GM23338 (cell line): ENCODE data around the gene SMOC2. TPM values are rescaled to one million over a fixed set of nuclear protein-coding genes. Genes with fewer than 3 reads are reported as not detected.

ENCODE experiments used
- ATAC-seq: fragments of 200-7000 bp; cut with Tn5 transposase; 3 replicates; pipeline ENCODE4 v1.9.1; 2020
- DNase-seq: peaks from one replicate; pipeline ENCODE4 v3.0.0-alpha.2; 2015; ENCODE audit warnings: low spot score
- H2AFZ ChIP-seq: fragments of 200-600 bp; sonication (generic); 2 replicates; pipeline ENCODE4 v1.8.0; 2016; ENCODE audit warnings: antibody characterized with exemption, mild to moderate bottlenecking, moderate library complexity
- H3F3A ChIP-seq: fragments of 200-600 bp; sonication (generic); replicated peaks from 2 replicates; pipeline ENCODE4 v1.8.0; 2017; ENCODE audit warnings: antibody characterized with exemption, mixed run types, low read depth
- H3K27ac ChIP-seq: fragments of 200-600 bp; sonication (generic); 2 replicates; pipeline ENCODE4 v1.6.1; 2016; ENCODE audit warnings: low read depth
- H3K27me3 ChIP-seq: fragments of 200-600 bp; sonication (generic); 2 replicates; pipeline ENCODE4 v1.8.0; 2016; ENCODE audit warnings: mild to moderate bottlenecking, mixed run types, moderate library complexity; ENCODE audit not compliant: insufficient read depth
- H3K36me3 ChIP-seq: fragments of 200-600 bp; sonication (generic); 2 replicates; pipeline ENCODE4 v1.8.0; 2016; ENCODE audit warnings: mild to moderate bottlenecking; ENCODE audit not compliant: insufficient read depth
- H3K4me1 ChIP-seq: fragments of 200-600 bp; sonication (generic); 2 replicates; pipeline ENCODE4 v1.8.0; 2016; ENCODE audit warnings: mild to moderate bottlenecking, moderate library complexity; ENCODE audit not compliant: insufficient read depth
- H3K4me2 ChIP-seq: fragments of 200-600 bp; sonication (generic); 2 replicates; pipeline ENCODE4 v1.7.1; 2017; ENCODE audit warnings: mixed run types
- H3K4me3 ChIP-seq: fragments of 200-600 bp; sonication (generic); 2 replicates; pipeline ENCODE4 v1.6.1; 2016; ENCODE audit warnings: mixed run types
- H3K79me2 ChIP-seq: fragments of 200-600 bp; sonication (generic); replicated peaks from 2 replicates; pipeline ENCODE4 v1.8.0; 2017; ENCODE audit warnings: mild to moderate bottlenecking; ENCODE audit not compliant: insufficient read depth
- H3K9me2 ChIP-seq: fragments of 200-600 bp; sonication (generic); 2 replicates; pipeline ENCODE4 v1.8.0; 2017; ENCODE audit not compliant: insufficient read depth
- H4K20me1 ChIP-seq: fragments of 200-600 bp; sonication (generic); replicated peaks from 2 replicates; pipeline ENCODE4 v1.8.0; 2017; ENCODE audit warnings: mild to moderate bottlenecking; ENCODE audit not compliant: insufficient read depth
- H3K27ac Mint-ChIP-seq: 2 replicates; pipeline ENCODE4 v1.8.0; 2020; ENCODE audit warnings: inconsistent platforms, mild to moderate bottlenecking, moderate library complexity, mixed read lengths
- H3K27me3 Mint-ChIP-seq: 3 replicates; pipeline ENCODE4 v1.8.0; 2022; ENCODE audit warnings: low read depth, mild to moderate bottlenecking, moderate library complexity, mixed read lengths, inconsistent platforms; ENCODE audit not compliant: insufficient read depth, poor library complexity
- H3K36me3 Mint-ChIP-seq: 3 replicates; pipeline ENCODE4 v1.8.0; 2021; ENCODE audit warnings: low read depth, mild to moderate bottlenecking, inconsistent platforms, moderate library complexity, mixed read lengths
- H3K4me1 Mint-ChIP-seq: 3 replicates; pipeline ENCODE4 v1.8.0; 2020; ENCODE audit warnings: mild to moderate bottlenecking, inconsistent platforms, mixed read lengths
- H3K4me3 Mint-ChIP-seq: 3 replicates; pipeline ENCODE4 v1.8.0; 2021; ENCODE audit warnings: moderate library complexity, mild to moderate bottlenecking, inconsistent platforms, mixed read lengths
- H3K9me3 Mint-ChIP-seq: 3 replicates; pipeline ENCODE4 v1.8.0; 2020; ENCODE audit warnings: moderate library complexity, mild to moderate bottlenecking, inconsistent platforms, mixed read lengths
- CREB1 ChIP-seq: fragments of 250-450 bp; sonication (Bioruptor Pico); IDR thresholded peaks from 2 replicates; pipeline ENCODE4 v1.5.0; 2020; ENCODE audit warnings: low read depth, mild to moderate bottlenecking, moderate library complexity
- ETS1 ChIP-seq: IDR thresholded peaks from 2 replicates; pipeline ENCODE4 v1.6.1; 2016; ENCODE audit warnings: antibody characterized with exemption
- EZH2 ChIP-seq: fragments of 200-600 bp; sonication (generic); IDR thresholded peaks from one replicate; pipeline ENCODE4 v1.8.0; 2017; ENCODE audit warnings: antibody characterized with exemption, mild to moderate bottlenecking, low read depth; ENCODE audit not compliant: unreplicated experiment
- JUNB ChIP-seq: IDR thresholded peaks from one replicate; pipeline ENCODE4 v1.6.1; 2016; ENCODE audit warnings: antibody characterized with exemption; ENCODE audit not compliant: unreplicated experiment
- POLR2AphosphoS5 ChIP-seq: IDR thresholded peaks from 2 replicates; pipeline ENCODE4 v1.6.1; 2016; ENCODE audit warnings: antibody characterized with exemption, low read depth
- STAT1 ChIP-seq: IDR thresholded peaks from one replicate; pipeline ENCODE4 v1.6.1; 2016; ENCODE audit warnings: antibody characterized with exemption; ENCODE audit not compliant: unreplicated experiment
- ZNF331 ChIP-seq: fragments of 250-450 bp; sonication (Bioruptor Pico); IDR thresholded peaks from 2 replicates; pipeline ENCODE4 v1.5.0; 2020; ENCODE audit warnings: low read depth, mild to moderate bottlenecking, moderate library complexity
- ZNF462 ChIP-seq: fragments of 250-450 bp; sonication (Bioruptor Pico); IDR thresholded peaks from 2 replicates; pipeline ENCODE4 v1.5.0; 2020; ENCODE audit warnings: mild to moderate bottlenecking, moderate library complexity
- polyA plus RNA-seq: library from polyadenylated mRNA; unstranded; fragments of >200 nt; fragmentation: Nextera tagmentation; extraction: Ambion mirVana; gene quantifications from 2 replicates; pipeline ENCODE4 v1.2.1, GENCODE V29; 2016
- total RNA-seq: library from RNA; depleted of rRNA; stranded (reverse); fragments of >200 nt; shearing (Covaris generic); gene quantifications from 2 replicates; pipeline ENCODE4 v1.2.3, GENCODE V29; 2014
- TF ChIP-seq, protein P1 (sequence below): IDR thresholded peaks from one replicate; pipeline ENCODE4 v1.6.1; 2018; ENCODE audit warnings: antibody characterized with exemption; ENCODE audit not compliant: unreplicated experiment

The SMOC2 gene
- total and polyA plus RNA-seq, 2 experiments from 2014 or later, result 4.3 to 6.5 TPM

- TF ChIP-seq ZNF462 (no peak), EZH2 (no peak), JUNB (no peak), CREB1 (no peak), ZNF331 (CRISPR knock-in tag) (no peak), POLR2AphosphoS5 (no peak), STAT1 (no peak), ETS1 (no peak)
Measured at GRCh38 chr6:168684471-168684870, 243.5 kb downstream of the SMOC2 start (continued).

DNA sequence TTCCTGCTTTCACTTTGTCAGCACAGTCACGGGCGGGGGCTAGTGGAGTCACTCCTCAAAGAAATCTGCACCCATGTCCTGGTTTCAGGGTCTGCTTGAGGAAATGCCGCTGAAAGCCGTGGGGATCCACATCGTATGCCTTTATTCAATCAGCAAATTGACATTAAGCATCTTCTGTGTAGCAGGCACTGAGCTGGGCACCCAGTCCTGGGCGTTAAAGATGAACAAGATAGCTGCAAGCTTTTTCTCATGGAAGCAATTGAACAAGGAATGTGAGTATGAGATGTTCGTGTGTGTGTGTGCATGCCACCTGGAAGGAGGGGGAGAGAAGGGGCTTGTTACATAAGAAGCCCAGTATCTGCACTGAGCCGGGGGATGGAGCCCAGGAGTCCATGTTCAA lies 243.9 kb downstream of the SMOC2 start:
- ATAC-seq, result no peak
- peaks cover 35% of the 10 kb centered on the region for H3K4me1 Mint-ChIP-seq
- DNase-seq, result no peak
- TF ChIP-seq, protein P1, sequence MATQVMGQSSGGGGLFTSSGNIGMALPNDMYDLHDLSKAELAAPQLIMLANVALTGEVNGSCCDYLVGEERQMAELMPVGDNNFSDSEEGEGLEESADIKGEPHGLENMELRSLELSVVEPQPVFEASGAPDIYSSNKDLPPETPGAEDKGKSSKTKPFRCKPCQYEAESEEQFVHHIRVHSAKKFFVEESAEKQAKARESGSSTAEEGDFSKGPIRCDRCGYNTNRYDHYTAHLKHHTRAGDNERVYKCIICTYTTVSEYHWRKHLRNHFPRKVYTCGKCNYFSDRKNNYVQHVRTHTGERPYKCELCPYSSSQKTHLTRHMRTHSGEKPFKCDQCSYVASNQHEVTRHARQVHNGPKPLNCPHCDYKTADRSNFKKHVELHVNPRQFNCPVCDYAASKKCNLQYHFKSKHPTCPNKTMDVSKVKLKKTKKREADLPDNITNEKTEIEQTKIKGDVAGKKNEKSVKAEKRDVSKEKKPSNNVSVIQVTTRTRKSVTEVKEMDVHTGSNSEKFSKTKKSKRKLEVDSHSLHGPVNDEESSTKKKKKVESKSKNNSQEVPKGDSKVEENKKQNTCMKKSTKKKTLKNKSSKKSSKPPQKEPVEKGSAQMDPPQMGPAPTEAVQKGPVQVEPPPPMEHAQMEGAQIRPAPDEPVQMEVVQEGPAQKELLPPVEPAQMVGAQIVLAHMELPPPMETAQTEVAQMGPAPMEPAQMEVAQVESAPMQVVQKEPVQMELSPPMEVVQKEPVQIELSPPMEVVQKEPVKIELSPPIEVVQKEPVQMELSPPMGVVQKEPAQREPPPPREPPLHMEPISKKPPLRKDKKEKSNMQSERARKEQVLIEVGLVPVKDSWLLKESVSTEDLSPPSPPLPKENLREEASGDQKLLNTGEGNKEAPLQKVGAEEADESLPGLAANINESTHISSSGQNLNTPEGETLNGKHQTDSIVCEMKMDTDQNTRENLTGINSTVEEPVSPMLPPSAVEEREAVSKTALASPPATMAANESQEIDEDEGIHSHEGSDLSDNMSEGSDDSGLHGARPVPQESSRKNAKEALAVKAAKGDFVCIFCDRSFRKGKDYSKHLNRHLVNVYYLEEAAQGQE, result no peak
- no peak for TF ChIP-seq ZNF331 (CRISPR knock-in tag)

More for the DNA sequence above, 243.9 kb downstream of the SMOC2 start:
- H3K4me2 ChIP-seq, result no peak overlapping the region
- no peak overlapping the region for H2AFZ ChIP-seq
- H3K4me3 Mint-ChIP-seq, result no peak overlapping the region
- H3F3A ChIP-seq, result no peaks in the 10 kb centered on the region
- no peaks in the 10 kb centered on the region for H4K20me1 ChIP-seq
- peaks cover 13% of the 10 kb centered on the region; the same call in 1 of the 2 replicates for H3K4me1 ChIP-seq
- no peak overlapping the region for H3K4me3 ChIP-seq
- no peaks in the 10 kb centered on the region; the same call in 2 of the 3 replicates for H3K36me3 Mint-ChIP-seq
- no peaks in the 10 kb centered on the region for H3K36me3 ChIP-seq
- H3K27ac Mint-ChIP-seq, result no peak overlapping the region
- H3K27ac ChIP-seq, result no peak overlapping the region
- H3K9me3 Mint-ChIP-seq, result peaks cover 7% of the 10 kb centered on the region; the same call in 1 of the 3 replicates
- H3K79me2 ChIP-seq, result no peaks in the 10 kb centered on the region
- H3K9me2 ChIP-seq, result peaks cover 8% of the 10 kb centered on the region
- H3K27me3 Mint-ChIP-seq, result no peaks in the 10 kb centered on the region
- no peaks in the 10 kb centered on the region for H3K27me3 ChIP-seq
